Thoracic aorta (tissue), 2 donors: ENCODE results near the gene EPHA8. TPM values are rescaled to one million over a fixed set of nuclear protein-coding genes. Genes with fewer than 3 reads are reported as not detected.

ENCODE experiments used
- ATAC-seq: fragments of 150-250 bp; one replicate; pipeline ENCODE4 v1.8.0; 2017; ENCODE audit warnings: low read depth; ENCODE audit not compliant: insufficient number of reproducible peaks, low FRiP score
- DNase-seq: peaks from one replicate; pipeline ENCODE4 v3.0.0-alpha.2; 2020; ENCODE audit warnings: low spot score
- H3K27ac ChIP-seq, 2 donors: fragments of 200-600 bp; sonication (generic); 1 replicate in 1 of 2; 2 replicates in 1 of 2; pipeline ENCODE4 v1.5.1; 2016; ENCODE audit warnings: mild to moderate bottlenecking in 2 of 2, moderate library complexity in 2 of 2
- H3K27me3 ChIP-seq: fragments of 200-600 bp; sonication (generic); replicated peaks from 2 replicates; pipeline ENCODE4 v1.6.0; 2016; ENCODE audit warnings: mild to moderate bottlenecking; ENCODE audit not compliant: insufficient read depth
- H3K36me3 ChIP-seq: fragments of 200-600 bp; sonication (generic); one replicate; pipeline ENCODE4 v1.5.1; 2016
- H3K4me1 ChIP-seq, 2 donors: fragments of 200-600 bp; sonication (generic); 1 replicate in 1 of 2; 2 replicates in 1 of 2; pipeline versions ENCODE4 v1.5.1 to v1.6.0; 2016; ENCODE audit warnings: low read depth in 2 of 2, mild to moderate bottlenecking in 1 of 2; ENCODE audit not compliant: control insufficient read depth in 1 of 2
- H3K4me3 ChIP-seq: fragments of 200-600 bp; sonication (generic); 2 replicates; pipeline ENCODE4 v1.5.1; 2016; ENCODE audit warnings: mild to moderate bottlenecking
- H3K9me3 ChIP-seq: fragments of 200-600 bp; sonication (generic); 2 replicates; pipeline ENCODE4 v1.5.1; 2016
- CTCF ChIP-seq: fragments of 200-600 bp; sonication (generic); IDR thresholded peaks from one replicate; pipeline ENCODE4 v1.5.1; 2019; ENCODE audit warnings: antibody characterized with exemption
- total RNA-seq, 2 donors: library from RNA; depleted of rRNA; stranded (reverse); fragments of >200 nt; gene quantifications; one replicate each; pipeline versions ENCODE4 v1.1.0 to v1.2.3, GENCODE V29; 2016

EPHA8 gene
- total RNA-seq, 2 donors from 2014 or later = not detected

GRCh38 chr1:22633697-22634463, 70.6 kb downstream of the EPHA8 start:
- Histone ChIP-seq H3K4me1 (no peaks in the 10 kb centered on the region), H3K27ac (no peak overlapping the region), H3K9me3 (no peaks in the 10 kb centered on the region), H3K36me3 (no peaks in the 10 kb centered on the region), H3K4me3 (no peak overlapping the region), H3K27me3 (no peaks in the 10 kb centered on the region)
- DNase-seq (no peak), ATAC-seq (no peak)
- no peak for TF ChIP-seq CTCF

GRCh38 chr1:22635436-22635835, 72.1 kb downstream of the EPHA8 start:
- H3K27me3 ChIP-seq = no peaks in the 10 kb centered on the region

GRCh38 chr1:22636353-22636752, 73.1 kb downstream of the EPHA8 start, which contains the start of gene C1QA:
C1QA (plus strand) TSS chr1:22636628; CDS start chr1:22637617, 989 bp downstream.
- no peaks in the 10 kb centered on the region for H3K36me3 ChIP-seq
- TF ChIP-seq CTCF = no peak
- H3K4me3 ChIP-seq = peak within 1 kb of the TSS; percentile 60
- DNase-seq (no peak), ATAC-seq (no peak)
- H3K4me1 ChIP-seq = no peaks in the 10 kb centered on the region
- no peak within 1 kb of the TSS for H3K27ac ChIP-seq
- no peaks in the 10 kb centered on the region for H3K9me3 ChIP-seq
- no peaks in the 10 kb centered on the region for H3K27me3 ChIP-seq

More at GRCh38 chr1:22635436-22635835, 72.1 kb downstream of the EPHA8 start:
- H3K9me3 ChIP-seq = no peaks in the 10 kb centered on the region
- no peak overlapping the region for H3K4me3 ChIP-seq
- ATAC-seq = no peak
- no peak for TF ChIP-seq CTCF
- H3K27ac ChIP-seq = no peak overlapping the region
- H3K36me3 ChIP-seq = no peaks in the 10 kb centered on the region
- DNase-seq = no peak
- no peaks in the 10 kb centered on the region for H3K4me1 ChIP-seq

GRCh38 chr1:22636927-22637326, 73.6 kb downstream of the EPHA8 start:
- Histone ChIP-seq H3K36me3 (no peaks in the 10 kb centered on the region), H3K27ac (no peak overlapping the region), H3K4me3 (peak overlapping the region; percentile 60), H3K4me1 (no peaks in the 10 kb centered on the region), H3K27me3 (no peaks in the 10 kb centered on the region), H3K9me3 (no peaks in the 10 kb centered on the region)
- no peak for TF ChIP-seq CTCF
- no peak for ATAC-seq
- DNase-seq = no peak

- Histone ChIP-seq H3K27me3 (no peaks in the 10 kb centered on the region), H3K27ac (no peak overlapping the region), H3K4me3 (peak overlapping the region; percentile 60), H3K36me3 (no peaks in the 10 kb centered on the region), H3K9me3 (no peaks in the 10 kb centered on the region), H3K4me1 (peaks cover 0 to 2% of the 10 kb centered on the region in 2 donors)
- no peak for TF ChIP-seq CTCF
- DNase-seq = no peak
- no peak for ATAC-seq
Measured at GRCh38 chr1:22637907-22638445, 74.7 kb downstream of the EPHA8 start.
